ENCODE data around the gene UNC45B. TPM values are rescaled to one million over a fixed set of nuclear protein-coding genes. Genes with fewer than 3 reads are reported as not detected.

The UNC45B gene
- total and polyA plus RNA-seq, 2 of the 8 experiments (the other 6 are each of a cell fraction or from before 2014, with no cell fraction given), result 0.06 to 0.15 TPM

- Histone ChIP-seq H3K9me3 (ENCODE audit: insufficient read depth in 2 of 2, low read depth in 1 of 2, low read length in 1 of 2) (no peaks in the 10 kb centered on the region), H3K23ac (ENCODE audit: insufficient read length) (no peak overlapping the region), H4K91ac (replicated peaks; ENCODE audit: insufficient read length, low read length) (no peak overlapping the region), H4K20me1 (replicated peaks in 1 of 2; ENCODE audit: control insufficient read depth in 1 of 2, insufficient read depth in 2 of 2, low read length in 2 of 2) (no peaks in the 10 kb centered on the region), H3K27me3 (replicated peaks in 1 of 4; ENCODE audit: control insufficient read depth in 3 of 4, extremely low read depth in 1 of 4, insufficient read depth in 3 of 4, low read length in 3 of 4) (no peaks in the 10 kb centered on the region), H3K4ac (replicated peaks; ENCODE audit: insufficient read length, low read depth, low read length) (no peak overlapping the region), H2AK5ac (ENCODE audit: low read depth, low read length) (no peak overlapping the region), H3K4me3 (ENCODE audit: extremely low read depth in 1 of 4, insufficient read depth in 2 of 4, low read depth in 3 of 4, low read length in 4 of 4) (no peak overlapping the region), H3K4me1 (replicated peaks in 1 of 4; ENCODE audit: control insufficient read depth in 3 of 4, insufficient read depth in 4 of 4, low read length in 3 of 4) (no peaks in the 10 kb centered on the region), H3K4me2 (ENCODE audit: insufficient read depth in 1 of 2, low read depth in 2 of 2, low read length in 2 of 2) (no peak overlapping the region), H3K79me2 (ENCODE audit: control insufficient read depth in 1 of 2, insufficient read depth in 2 of 2, low read length in 2 of 2) (no peaks in the 10 kb centered on the region), H2BK20ac (ENCODE audit: low read length) (no peak overlapping the region), H2BK15ac (ENCODE audit: low read length) (no peak overlapping the region), H3K27ac (ENCODE audit: low read depth, low read length) (no peak overlapping the region), H3K36me3 (ENCODE audit: control insufficient read depth in 2 of 4, insufficient read depth in 4 of 4, low read length in 3 of 4) (no peaks in the 10 kb centered on the region), H3K56ac (replicated peaks; ENCODE audit: insufficient read length, low read depth, low read length) (no peak overlapping the region), H3K23me2 (ENCODE audit: low read depth, low read length) (no peaks in the 10 kb centered on the region), H3K79me1 (ENCODE audit: low read depth, low read length) (no peaks in the 10 kb centered on the region), H2AFZ (ENCODE audit: low read length) (no peak overlapping the region), H2BK12ac (ENCODE audit: low read depth, low read length) (no peak overlapping the region), H4K5ac (ENCODE audit: insufficient read length, low read depth, low read length) (no peak overlapping the region), H3K14ac (ENCODE audit: insufficient read length) (no peak overlapping the region), H2BK120ac (replicated peaks; ENCODE audit: low read depth, low read length) (no peak overlapping the region), H4K8ac (ENCODE audit: extremely low read depth, insufficient read depth, low read length) (no peak overlapping the region), H2BK5ac (ENCODE audit: low read depth, low read length) (no peak overlapping the region), H3K9ac (replicated peaks in 1 of 4; ENCODE audit: extremely low read depth in 1 of 4, low read depth in 3 of 4, low read length in 3 of 4) (no peak overlapping the region), H3K18ac (ENCODE audit: extremely low read depth, low read length) (no peak overlapping the region)
- FAIRE-seq, result no peak
- no peak for TF ChIP-seq TAF7 (optimal IDR thresholded peaks at IDR 0.05; ENCODE audit: borderline replicate concordance, low read depth, low read length)
- TF ChIP-seq EGR1 (IDR thresholded peaks at IDR 0.05; ENCODE audit: borderline replicate concordance, low read depth, low read length), result no peak
- TF ChIP-seq RBBP5 (IDR thresholded peaks at IDR 0.05; ENCODE audit: borderline replicate concordance, low read depth, low read length), result no peak
- TF ChIP-seq SUZ12 (IDR thresholded peaks at IDR 0.05; ENCODE audit: low read length), result no peak
- no peak for TF ChIP-seq CHD1 (IDR thresholded peaks at IDR 0.05; ENCODE audit: low read depth, low read length)
- TF ChIP-seq CBX5 (IDR thresholded peaks at IDR 0.05; ENCODE audit: low read depth, low read length), result no peak
- TF ChIP-seq GTF2F1 (IDR thresholded peaks at IDR 0.05; ENCODE audit: borderline replicate concordance, low read depth, low read length), result no peak
- no peak for DNase-seq (ENCODE audit: low read depth in 1 of 2, low spot score in 2 of 2)
- CTCF ChIA-PET (ENCODE audit: partially characterized antibody), result interaction anchor here (0.6 kb wide), 1 partner anchor 319 kb away, joined by 3 read pairs; no protein-coding TSS in a partner anchor
- WGBS, 2 experiments (ENCODE audit: extremely low coverage in 1 of 2, insufficient coverage in 1 of 2, insufficient read length in 1 of 2, insufficient replicate concordance in 2 of 2, low coverage in 1 of 2, low lambda C conversion rate in 2 of 2, missing lambda C conversion rate in 1 of 2), result 92% methylated on average over 7 of the region's 7 CpGs; no CpG with 5 or more reads in 1 of the 2 experiments
- POLR2A ChIA-PET (ENCODE audit: partially characterized antibody), result interaction anchor here (0.6 kb wide), 2 partner anchors 81 to 286 kb away, joined by 3 read pairs; no protein-coding TSS in a partner anchor
These were observed 63.1 kb downstream of the UNC45B start for GRCh38 chr17:35210741-35211140.
